Forelimb muscle (tissue), 1 donor: ENCODE data around the gene TIPRL. TPM values are rescaled to one million over a fixed set of nuclear protein-coding genes. Genes with fewer than 3 reads are reported as not detected.
A peak's percentile ranks its signal among the peaks of the same experiment; 100 is the strongest.
"Not testable (repeated sequence)": the region's sequence is repeated elsewhere in the genome, so short reads cannot be mapped to it uniquely, and the experiment has no call there.

ENCODE experiments used
- DNase-seq: peaks from one replicate; pipeline ENCODE4 v3.0.0-alpha.2; 2013; ENCODE audit warnings: low read depth
- polyA plus RNA-seq: library from polyadenylated mRNA; unstranded; fragments of 120-200 nt; gene quantifications from one replicate; pipeline ENCODE4 v1.2.1, GENCODE V29; 2013; ENCODE audit not compliant: insufficient read length

Gene TIPRL
- 31.2 TPM for polyA plus RNA-seq

DNA sequence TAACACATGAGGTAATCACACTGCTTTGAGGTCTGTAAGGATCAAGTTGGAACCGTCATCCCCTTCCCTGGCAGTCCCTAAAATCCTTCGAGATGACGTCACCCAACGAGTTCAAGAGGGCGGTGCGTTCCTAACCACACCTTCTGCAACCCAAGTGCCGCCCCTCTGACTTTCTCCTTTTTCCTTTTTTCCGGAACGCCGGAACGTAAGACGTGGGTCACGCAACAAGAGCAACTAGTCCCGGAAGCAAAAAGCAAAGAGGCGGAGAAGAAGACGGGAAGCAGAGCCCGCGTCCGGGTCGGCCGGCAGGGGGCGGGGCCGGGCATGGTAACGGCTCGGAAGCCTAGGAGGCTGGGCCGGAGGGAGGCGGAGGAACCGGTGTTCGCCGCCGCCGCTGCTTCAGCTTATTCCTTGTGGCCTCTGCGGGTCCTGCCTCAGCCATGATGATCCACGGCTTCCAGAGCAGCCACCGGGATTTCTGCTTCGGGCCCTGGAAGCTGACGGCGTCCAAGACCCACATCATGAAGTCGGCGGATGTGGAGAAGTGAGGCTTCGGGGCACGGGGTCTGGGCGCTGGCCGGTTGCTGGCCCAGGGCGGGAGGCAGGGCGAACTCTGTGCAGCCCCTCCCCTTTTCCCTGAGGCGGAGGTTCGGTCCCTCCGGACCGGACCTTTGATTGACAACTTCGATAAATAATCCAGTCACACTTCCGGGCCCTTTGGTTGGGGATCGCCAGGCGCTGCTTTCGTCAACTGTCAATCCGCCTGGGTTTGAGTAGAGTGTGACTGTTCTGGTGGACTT is at the start of gene TIPRL:
TIPRL (plus strand) TSS at position 325 of the 800 bp plus-strand sequence; CDS start at position 441, 116 bp downstream.
- peak; percentile 96 for DNase-seq

- DNase-seq: no peak
Observed at GRCh38 chr1:168129933-168130332, 48.8 kb upstream of the TIPRL start.

DNA sequence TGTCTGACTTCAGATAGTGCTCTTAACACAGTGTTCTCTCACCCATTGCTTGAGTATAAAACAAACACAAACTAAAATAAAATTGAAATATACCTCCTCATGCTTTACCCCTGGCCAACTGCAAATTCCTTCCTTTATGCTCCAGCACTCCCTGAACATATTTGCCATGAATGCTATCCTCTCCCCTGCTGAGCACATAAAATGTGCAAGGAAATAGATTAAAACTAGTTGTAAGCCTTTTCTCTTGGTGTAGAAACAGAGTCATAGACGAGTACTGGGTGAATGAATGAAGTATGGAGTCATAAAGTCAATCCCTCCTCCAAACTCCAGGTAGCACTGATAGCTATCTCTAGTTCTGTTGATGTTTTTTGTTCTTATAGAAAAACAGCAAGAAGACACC is 44.6 kb upstream of the TIPRL start:
- DNase-seq: no peak

DNA sequence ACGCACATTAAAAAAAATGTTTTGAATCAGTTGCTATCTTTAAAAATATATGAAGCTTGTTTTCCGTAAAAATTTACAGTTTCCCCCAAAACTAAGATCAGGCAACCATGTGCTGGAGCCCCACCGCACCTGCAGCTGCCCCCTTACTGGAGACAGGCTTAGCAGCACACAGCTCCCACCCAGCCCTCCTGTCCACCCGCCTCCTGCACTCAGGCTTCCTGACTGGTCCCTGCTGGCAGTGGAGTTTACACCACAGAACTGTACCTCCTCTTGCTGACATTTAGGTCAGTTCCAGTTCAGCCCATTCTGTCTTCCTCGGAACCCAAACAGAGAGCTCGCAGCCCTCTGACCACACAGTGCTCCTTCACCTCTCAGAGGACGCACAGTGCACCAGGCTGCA is 44.1 kb upstream of the TIPRL start:
- DNase-seq: no peak

DNA sequence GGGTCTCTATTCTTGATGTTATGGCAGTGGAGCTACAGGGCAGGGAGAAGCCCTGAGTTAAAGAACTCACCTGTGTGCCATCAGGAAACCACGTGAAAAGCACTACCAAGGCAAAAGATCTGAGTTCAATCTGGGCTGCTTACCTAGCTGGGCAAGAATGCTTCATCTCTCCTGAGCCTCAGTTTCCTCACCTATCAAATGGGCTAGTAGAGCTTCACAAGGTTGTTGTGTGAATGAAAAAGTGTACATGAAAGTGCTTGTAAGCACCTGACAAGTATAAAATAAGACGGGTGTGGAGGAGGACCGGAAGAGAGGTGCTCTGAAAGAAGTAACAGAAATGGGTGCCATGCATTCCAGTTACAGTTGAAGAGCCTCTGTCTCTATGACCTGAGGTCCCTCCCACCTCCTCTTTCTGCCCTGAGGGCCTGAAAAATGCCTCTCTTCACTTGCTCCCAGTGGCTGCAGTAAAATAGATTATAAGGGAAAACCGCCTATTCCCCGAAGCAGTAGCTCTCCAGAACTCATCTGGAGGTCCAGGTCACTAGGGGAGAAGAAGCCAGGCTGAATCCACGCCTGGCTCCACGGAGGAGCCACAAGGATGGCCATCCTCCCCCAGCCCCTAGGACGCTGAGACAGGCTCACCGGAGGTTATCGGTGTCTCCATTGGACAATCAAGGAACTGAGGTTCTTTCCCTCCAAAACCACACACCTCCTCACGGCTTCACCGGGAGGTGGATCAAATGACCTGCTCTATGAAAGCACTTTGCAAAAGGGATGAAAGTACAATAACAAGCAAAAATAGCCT is 43.4 kb upstream of the TIPRL start:
- DNase-seq: no peak

DNA sequence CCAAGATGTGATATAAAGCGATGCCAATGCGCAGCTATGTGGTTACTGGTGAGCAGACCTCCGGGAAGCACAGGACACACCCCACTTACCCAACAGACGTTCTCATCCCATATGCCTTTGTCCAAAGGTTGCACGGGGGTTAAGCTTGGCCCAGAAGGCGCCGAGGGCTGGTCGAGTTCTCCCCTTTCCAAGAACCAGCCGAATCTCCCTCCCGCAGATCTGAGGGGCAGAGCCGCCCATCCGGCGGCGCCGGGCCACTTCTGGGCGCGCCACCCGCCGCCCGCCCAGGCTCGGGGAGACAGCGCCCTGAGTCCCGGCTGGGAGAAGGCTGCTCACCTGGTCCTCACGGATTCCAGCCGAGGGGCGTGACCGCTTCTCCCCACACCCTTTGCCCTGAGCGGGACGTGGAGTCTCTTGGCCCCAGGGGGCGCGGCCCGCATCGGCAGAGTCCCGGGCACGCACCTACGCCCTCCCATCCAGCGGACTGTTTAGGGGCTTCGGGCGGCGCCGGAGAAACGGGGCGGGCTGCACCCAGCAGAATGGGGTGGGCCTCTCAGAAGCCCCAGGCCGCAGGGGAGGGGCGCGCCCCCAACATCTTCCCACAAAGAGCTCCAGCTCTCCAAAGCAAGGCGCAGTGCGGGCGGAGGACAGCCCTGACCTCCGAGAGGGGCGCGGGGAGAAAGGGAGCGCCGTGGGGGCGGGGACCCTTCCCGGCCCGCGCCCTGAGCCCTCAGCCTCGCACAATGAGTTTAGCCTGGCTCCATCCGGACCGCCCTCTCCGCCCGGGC is 42.6 kb upstream of the TIPRL start:
- no peak for DNase-seq

DNA sequence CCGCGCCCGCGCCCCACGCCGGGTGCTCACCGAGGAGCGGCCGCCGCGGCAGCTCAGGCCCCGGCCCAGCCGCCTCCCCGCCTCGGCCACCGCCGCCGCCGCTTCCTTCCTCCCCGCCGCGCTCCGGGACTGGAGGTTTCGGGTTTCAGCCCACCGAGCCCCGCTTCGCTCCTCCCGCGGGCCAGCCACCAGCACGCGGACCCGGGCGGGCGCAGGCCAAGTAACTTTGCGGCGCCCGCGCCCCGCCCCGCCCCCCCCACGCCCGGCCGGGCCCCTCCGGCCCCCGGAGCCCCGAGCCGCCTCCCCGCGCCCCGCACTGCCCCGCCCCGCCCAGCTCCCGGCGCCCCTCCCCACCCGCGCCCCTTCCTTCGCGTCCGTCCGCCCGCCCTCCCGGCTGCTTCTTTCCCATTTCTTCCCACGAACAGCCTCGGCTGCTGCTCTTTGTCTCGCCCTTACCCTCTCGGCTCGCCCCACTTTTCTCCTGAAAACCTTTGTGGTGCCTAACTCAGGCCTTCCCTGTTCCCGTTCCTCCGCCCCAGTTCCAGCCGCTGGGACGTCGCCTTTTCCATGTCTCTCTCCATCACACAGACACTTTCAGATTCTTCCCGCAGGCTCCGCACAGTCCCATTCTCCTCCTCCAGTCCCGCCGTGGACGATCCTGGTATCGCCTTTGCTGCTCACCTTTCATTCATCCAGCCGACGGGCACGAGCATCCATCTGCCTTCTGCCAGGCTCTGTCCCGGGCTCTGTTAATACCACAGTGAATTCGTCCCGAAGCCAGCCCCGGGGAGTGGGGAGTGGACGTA is 41.9 kb upstream of the TIPRL start, which contains the start of gene GPR161:
GPR161 (minus strand) TSS at position 222 of the 806 bp plus-strand sequence. CDS start 32,080 bp downstream, outside the sequence.
- no peak for DNase-seq

- DNase-seq: no peak
Observed at GRCh38 chr1:168137515-168137821, 41.3 kb upstream of the TIPRL start.

DNA sequence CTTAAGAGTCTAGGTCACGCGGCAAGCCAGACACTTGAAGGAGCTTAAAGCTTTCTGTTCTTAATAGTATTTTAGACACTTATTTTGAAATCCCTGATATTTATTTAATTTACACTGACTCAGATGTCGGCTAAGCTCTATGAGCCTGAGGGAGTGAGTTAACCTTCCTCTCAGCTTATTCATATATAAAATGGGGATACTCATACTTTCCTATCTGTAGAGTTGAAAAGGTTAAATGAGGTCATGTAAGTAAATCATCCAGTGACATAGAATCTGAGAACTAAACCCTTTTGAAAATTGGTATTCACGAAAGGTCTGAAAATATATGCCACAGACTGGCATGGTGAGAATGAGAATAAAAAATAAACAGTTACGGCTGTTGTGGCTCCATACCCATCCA is 40.6 kb upstream of the TIPRL start:
- no peak for DNase-seq

DNA sequence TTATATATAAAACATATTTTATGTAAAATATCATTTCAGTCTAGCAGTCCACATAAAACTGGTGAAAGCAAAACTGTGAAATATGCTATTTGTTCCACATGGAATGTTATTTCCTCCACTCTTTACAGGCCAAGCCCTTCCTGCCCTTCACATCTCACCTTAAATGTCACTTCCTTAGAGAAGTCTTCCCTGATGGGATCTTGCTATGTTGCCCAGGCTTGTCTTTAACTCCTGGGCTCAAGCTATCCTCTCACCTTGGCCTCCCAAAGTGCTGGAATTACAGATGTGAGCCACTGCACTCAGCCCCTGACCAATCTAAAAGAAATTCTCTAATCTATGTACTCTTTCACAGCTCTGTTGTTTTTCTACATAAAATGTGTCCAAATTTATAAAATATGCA is 39.7 kb upstream of the TIPRL start:
- no peak for DNase-seq

- no peak for DNase-seq
Observed at GRCh38 chr1:168141871-168142385, 36.8 kb upstream of the TIPRL start.

GRCh38 chr1:168145184-168146159 is 33.3 kb upstream of the TIPRL start:
- no peak for DNase-seq

DNA sequence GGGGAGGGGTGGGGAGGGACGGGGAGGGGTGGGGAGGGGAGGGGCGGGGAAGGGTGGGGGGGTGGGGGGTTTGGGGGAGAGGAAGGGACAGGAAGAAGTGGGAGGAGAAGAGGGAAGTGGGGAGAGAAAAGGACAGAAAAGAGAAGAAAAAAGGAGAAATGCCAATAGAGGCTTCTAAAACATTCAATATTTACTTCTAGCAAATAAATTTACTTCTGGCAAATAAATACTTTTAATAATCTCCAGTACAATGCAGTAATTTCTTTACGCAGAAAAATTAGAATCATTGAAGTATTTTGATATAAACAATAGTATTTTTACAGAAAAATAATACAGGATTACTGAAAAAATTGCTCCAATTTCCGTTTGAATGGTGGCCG is 32.6 kb upstream of the TIPRL start:
- DNase-seq: no peak

DNA sequence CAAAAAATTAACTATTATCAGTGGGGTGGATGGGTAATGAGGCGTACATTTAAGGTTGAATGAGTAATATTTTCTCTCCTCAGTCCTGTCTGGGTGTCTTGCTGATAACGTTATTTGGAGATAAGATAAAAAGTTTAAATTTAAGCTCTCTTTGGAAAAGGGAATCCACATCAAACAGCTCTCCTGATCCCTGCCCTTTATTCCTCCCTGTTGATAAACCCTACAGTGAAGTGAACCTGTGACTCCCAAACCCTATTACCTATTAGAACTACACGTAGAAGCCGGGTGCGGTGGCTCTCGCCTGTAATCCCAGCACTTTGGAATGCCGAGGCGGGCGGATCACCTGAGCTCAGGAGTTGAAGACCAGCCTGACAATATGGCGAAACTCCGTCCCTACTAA is 32.1 kb upstream of the TIPRL start:
- DNase-seq: no peak

DNA sequence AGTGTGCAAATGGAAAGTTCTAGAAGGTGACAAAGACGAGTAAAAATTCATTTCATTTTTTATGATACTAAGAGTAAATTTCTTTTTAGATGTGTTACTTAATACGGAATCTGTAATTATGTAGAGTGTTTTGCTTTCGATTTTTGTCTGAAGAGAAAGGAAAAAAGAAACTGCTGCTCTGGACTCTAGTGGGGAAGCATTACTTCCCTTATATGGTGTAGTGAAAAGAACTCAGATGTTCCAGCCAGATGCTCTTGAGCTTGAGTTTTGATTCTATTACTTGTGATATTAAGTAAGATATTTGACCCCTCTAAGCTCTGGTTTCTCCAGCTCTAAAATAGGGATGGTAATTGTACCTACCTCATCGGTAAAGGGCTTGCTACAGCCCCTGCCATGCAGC is 29.8 kb upstream of the TIPRL start:
- DNase-seq: no peak

DNA sequence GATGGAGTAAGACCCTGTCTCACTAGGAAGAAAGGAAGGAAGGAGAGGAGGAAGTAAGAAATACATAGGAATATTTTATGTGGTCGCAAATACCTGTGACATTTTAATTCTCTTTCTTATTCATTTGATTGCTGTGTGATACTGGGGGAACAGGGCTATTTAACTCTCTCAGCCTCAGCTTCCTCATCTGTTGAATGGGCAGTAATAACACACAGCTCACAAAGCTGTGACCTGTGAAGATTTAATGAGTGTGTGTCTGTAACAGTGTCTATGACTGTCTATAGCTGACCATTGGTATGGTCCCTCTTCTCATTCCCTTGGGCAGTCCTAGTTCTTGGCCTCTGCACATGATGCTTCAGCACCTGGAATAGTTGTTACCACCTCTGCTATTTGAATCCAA is 28.5 kb upstream of the TIPRL start:
- no peak for DNase-seq

DNA sequence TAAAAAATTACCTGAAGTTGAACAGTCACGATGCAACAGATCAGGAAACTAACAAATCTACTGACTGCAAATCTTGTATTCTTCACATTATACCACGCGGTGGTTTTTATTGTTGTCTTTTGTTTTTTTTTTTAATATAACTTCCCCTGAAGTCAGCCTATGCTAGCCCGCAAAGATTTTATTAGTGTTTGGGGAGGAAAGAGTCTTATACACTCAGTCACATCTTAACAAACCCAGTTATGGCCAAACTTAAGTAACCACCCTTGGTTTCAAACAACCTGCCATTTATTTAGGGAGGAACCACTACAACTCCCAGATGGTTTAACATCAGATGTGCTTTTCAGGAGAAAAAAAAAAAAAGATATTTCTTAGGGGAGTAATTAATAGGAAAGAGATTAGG is 26.8 kb upstream of the TIPRL start:
- no peak for DNase-seq

- not testable (repeated sequence) for DNase-seq
Observed at GRCh38 chr1:168154707-168155106, 24.1 kb upstream of the TIPRL start.

DNA sequence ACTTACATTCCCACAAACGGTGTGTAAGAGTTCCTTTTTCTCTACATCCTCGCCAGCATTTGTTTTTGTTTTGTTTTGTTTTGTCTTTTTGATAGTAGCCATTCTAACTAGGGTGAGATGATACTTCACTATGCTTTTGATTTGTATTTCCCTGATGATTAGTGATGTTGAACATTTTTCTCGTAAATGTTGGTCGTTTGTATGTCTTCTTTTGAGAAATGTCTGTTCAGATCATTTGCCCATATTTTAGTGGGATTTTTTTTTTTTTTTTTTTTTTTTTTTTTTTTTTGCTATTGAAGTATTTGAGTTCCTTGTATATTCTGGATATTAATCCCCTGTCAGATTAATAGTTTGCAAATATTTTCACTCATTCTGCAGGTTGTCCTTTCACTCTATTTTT is 22.9 kb upstream of the TIPRL start:
- no peak for DNase-seq

GRCh38 chr1:168157638-168158037 is 21.1 kb upstream of the TIPRL start:
- no peak for DNase-seq
